Measurements from ENCODE around the gene ZGPAT. TPM values are rescaled to one million over a fixed set of nuclear protein-coding genes. Genes with fewer than 3 reads are reported as not detected.

The ZGPAT gene
- total and polyA plus RNA-seq, 2 donors (not counting 3 experiments of a cell fraction or from before 2014, with no cell fraction given): 23.1 to 29.3 TPM

DNA sequence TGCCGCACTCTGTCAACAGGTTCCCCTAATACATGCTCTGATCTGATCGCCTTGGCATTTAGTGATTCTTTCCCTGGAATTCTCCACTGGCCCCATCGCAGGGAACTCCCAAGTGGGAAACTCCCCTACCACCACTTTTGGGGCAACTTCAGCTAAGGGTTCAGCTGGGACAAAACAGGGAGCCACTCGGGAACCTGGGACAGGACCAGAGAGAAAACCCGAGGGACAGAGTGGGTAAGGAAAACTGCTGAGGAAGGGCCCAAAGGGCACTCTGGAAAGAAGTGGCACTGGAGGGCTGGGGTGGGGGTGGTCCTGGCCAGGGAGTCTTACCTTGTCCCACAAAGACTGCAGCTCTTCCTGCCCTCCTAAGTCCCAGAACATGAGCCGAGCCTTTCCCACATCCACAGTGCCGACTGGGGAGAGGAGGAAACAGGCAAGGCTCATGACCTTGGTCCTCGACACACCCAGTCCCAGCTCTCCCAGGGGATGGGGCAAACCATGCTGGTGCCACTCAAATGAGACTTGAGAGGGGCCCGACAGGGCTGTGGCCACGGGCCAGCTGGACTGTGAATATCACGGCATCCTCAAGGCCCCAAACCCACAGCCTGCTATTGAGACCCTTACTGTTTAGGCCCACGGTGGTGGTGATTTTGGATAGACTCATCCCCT lies 1.7 kb upstream of the ZGPAT start:
- Histone ChIP-seq H3K27ac (ENCODE audit: insufficient read depth, low read depth, low read length) (no peak overlapping the region), H3K4me3 (replicated peaks in 1 of 3; ENCODE audit: insufficient read depth in 1 of 3, low read depth in 1 of 3, low read length in 3 of 3) (peak overlapping the region in 1 of 3 experiments; percentile 77), H3K36me3 (ENCODE audit: control insufficient read depth in 2 of 2, extremely low read depth in 1 of 2, insufficient read depth in 2 of 2, low read length in 2 of 2) (peaks cover 9 to 25% of the 10 kb centered on the region in 2 experiments), H3K9me3 (replicated peaks; ENCODE audit: control insufficient read depth, insufficient read depth, low read length) (no peaks in the 10 kb centered on the region), H2AFZ (ENCODE audit: low read depth, low read length) (no peak overlapping the region), H3K4me2 (ENCODE audit: insufficient read depth, low read length) (peak overlapping the region; percentile 29), H3K9me1 (replicated peaks; ENCODE audit: control insufficient read depth, extremely low read depth, insufficient read depth, low read length) (no peaks in the 10 kb centered on the region), H3K79me2 (ENCODE audit: control insufficient read depth, insufficient read depth, low read length) (peaks cover 48% of the 10 kb centered on the region), H3K27me3 (ENCODE audit: control insufficient read depth in 2 of 2, insufficient read depth in 2 of 2, low read length in 2 of 2) (no peaks in the 10 kb centered on the region), H3K9ac (replicated peaks; ENCODE audit: extremely low read depth, insufficient read depth, low read length) (no peak overlapping the region), H3K4me1 (ENCODE audit: control insufficient read depth, extremely low read depth, insufficient read depth, low read length) (peaks cover 14% of the 10 kb centered on the region), H4K20me1 (replicated peaks; ENCODE audit: control insufficient read depth, extremely low read depth, insufficient read depth, low read length) (no peaks in the 10 kb centered on the region)
- ChIA-PET POLR2A (no interaction called here), CTCF (interaction anchor here (2.1 to 2.8 kb wide), 5 partner anchors 8 to 268 kb away, joined by 7 to 19 read pairs (median 12); partner anchors contain the start of genes RTEL1 and TPD52L2)
- intact Hi-C loops (cut with micrococcal nuclease): loop anchor here (2.0 to 5.0 kb wide), 4 partner anchors 35 to 251 kb away; partner anchors contain the start of genes GMEB2, RTEL1 and UCKL1
- DNase-seq (ENCODE audit: low read depth, low spot score) (no peak), FAIRE-seq (no peak)
- BruUV-seq (replicated peaks): TSS peak; percentile 40
- TF ChIP-seq MAX (IDR thresholded peaks at IDR 0.05; ENCODE audit: insufficient read depth, insufficient read length) (no peak), EZH2 (IDR thresholded peaks at IDR 0.05; ENCODE audit: borderline replicate concordance, low read depth, low read length, severe bottlenecking) (no peak), POLR2AphosphoS5 (IDR thresholded peaks at IDR 0.05; ENCODE audit: insufficient read depth, low read depth, low read length) (no peak), CTCF (IDR thresholded peaks at IDR 0.05; ENCODE audit: extremely low read depth in 1 of 2, insufficient read depth in 1 of 2, low read depth in 1 of 2, low read length in 2 of 2) (no peak), FOS (IDR thresholded peaks at IDR 0.05; ENCODE audit: borderline replicate concordance, insufficient read depth, low read length) (no peak), MYC (IDR thresholded peaks at IDR 0.05; ENCODE audit: low read depth, low read length) (no peak), GATA2 (IDR thresholded peaks at IDR 0.05; ENCODE audit: insufficient read depth, insufficient read length, low read depth, low read length) (no peak), POLR2A (IDR thresholded peaks at IDR 0.05; ENCODE audit: low read depth, low read length) (no peak), JUN (IDR thresholded peaks at IDR 0.05; ENCODE audit: borderline replicate concordance, insufficient read depth, insufficient read length, low read depth) (no peak)
- dilution Hi-C loops (cut with MboI; ENCODE audit: extremely low pct_ligation_motif_present, low sequenced_read_pairs): no loop called here
